ENCODE data around the gene ACOXL. TPM values are rescaled to one million over a fixed set of nuclear protein-coding genes. Genes with fewer than 3 reads are reported as not detected.
"Not testable (repeated sequence)": the region's sequence is repeated elsewhere in the genome, so short reads cannot be mapped to it uniquely, and the experiment has no call there.

Gene ACOXL
- 10 to 100 TPM in 1 of 4 donors, 1 to 10 TPM in 3; 1.2 to 10.6 (median 2.1) TPM for total RNA-seq

GRCh38 chr2:110732422-110733413 lies at the start of gene ACOXL:
Gene ACOXL, plus strand, starts transcription at chr2:110732573. Its CDS starts 35,817 bp downstream, at chr2:110768390.
- TF ChIP-seq CTCF (IDR thresholded peaks at IDR 0.05) (no peak), POLR2A (IDR thresholded peaks at IDR 0.05) (no peak)
- H3K4me3 ChIP-seq (replicated peaks in 1 of 3): peak within 1 kb of the TSS in 2 of 3 donors; percentile 14 to 37
- no peaks in the 10 kb centered on the region for H3K36me3 ChIP-seq
- H3K27me3 ChIP-seq: peaks cover 10% of the 10 kb centered on the region
- peaks cover 9 to 12% of the 10 kb centered on the region in 2 donors for H3K4me1 ChIP-seq
- no peaks in the 10 kb centered on the region for H3K9me3 ChIP-seq
- whole genome bisulfite sequencing, 2 donors: 4 to 7% methylated on average over 14 to 31 of the region's 94 CpGs
- intact Hi-C loops (cut with DNase I): no loop called here
- H3K27ac ChIP-seq: no peak within 1 kb of the TSS
- peak; percentile 82 to 83 for DNase-seq

GRCh38 chr2:110682872-110683271 lies 49.5 kb upstream of the ACOXL start:
- intact Hi-C loops (cut with DNase I): no loop called here
- Histone ChIP-seq H3K36me3 (no peaks in the 10 kb centered on the region), H3K4me1 (peaks cover 3 to 6% of the 10 kb centered on the region in 2 donors), H3K27me3 (no peaks in the 10 kb centered on the region), H3K4me3 (replicated peaks in 1 of 3) (no peak overlapping the region), H3K27ac (no peak overlapping the region), H3K9me3 (no peaks in the 10 kb centered on the region)
- no peak for DNase-seq
- WGBS, 2 donors: 95 to 100% methylated on average over 1 of the region's 1 CpG
- no peak for TF ChIP-seq CTCF (IDR thresholded peaks at IDR 0.05)
- no peak for TF ChIP-seq POLR2A (IDR thresholded peaks at IDR 0.05)

- 49 to 51% methylated on average over 9 of the region's 9 CpGs for WGBS, 2 donors
- H3K27ac ChIP-seq; H3K27me3 ChIP-seq; H3K4me1 ChIP-seq; intact Hi-C loops (cut with DNase I); DNase-seq; H3K9me3 ChIP-seq; H3K36me3 ChIP-seq; H3K4me3 ChIP-seq (replicated peaks in 1 of 3): not testable (repeated sequence)
These were observed 44.4 kb upstream of the ACOXL start for GRCh38 chr2:110687775-110688484.

- Histone ChIP-seq H3K4me3 (replicated peaks in 1 of 3) (no peak overlapping the region), H3K27me3 (no peaks in the 10 kb centered on the region), H3K36me3 (no peaks in the 10 kb centered on the region), H3K27ac (no peak overlapping the region), H3K9me3 (no peaks in the 10 kb centered on the region), H3K4me1 (no peaks in the 10 kb centered on the region)
- WGBS, 2 donors: 35% methylated on average over 5 of the region's 5 CpGs
- DNase-seq: no peak
- TF ChIP-seq CTCF (IDR thresholded peaks at IDR 0.05) (no peak), POLR2A (IDR thresholded peaks at IDR 0.05) (no peak)
- intact Hi-C loops (cut with DNase I): no loop called here
These were observed 43.7 kb upstream of the ACOXL start for GRCh38 chr2:110688594-110689091.

- DNase-seq: no peak
- Histone ChIP-seq H3K27me3 (no peaks in the 10 kb centered on the region), H3K4me1 (no peaks in the 10 kb centered on the region), H3K9me3 (no peaks in the 10 kb centered on the region), H3K4me3 (replicated peaks in 1 of 3) (no peak overlapping the region), H3K36me3 (no peaks in the 10 kb centered on the region), H3K27ac (no peak overlapping the region)
- WGBS, 2 donors: 90 to 91% methylated on average over 4 of the region's 4 CpGs
- TF ChIP-seq POLR2A (IDR thresholded peaks at IDR 0.05) (no peak), CTCF (IDR thresholded peaks at IDR 0.05) (no peak)
- intact Hi-C loops (cut with DNase I): no loop called here
These were observed 42.0 kb upstream of the ACOXL start for GRCh38 chr2:110690083-110690965.
